K562 (cell line): ENCODE results near the gene MYO1D. TPM values are rescaled to one million over a fixed set of nuclear protein-coding genes. Genes with fewer than 3 reads are reported as not detected.

Experiments used
- BRD9 ChIP-seq: fragments of 450-650 bp; IDR thresholded peaks from 2 replicates; pipeline ENCODE4 v1.6.1; 2018; ENCODE audit warnings: low read depth; ENCODE audit not compliant: partially characterized antibody
- CREB5 ChIP-seq: fragments of 250-450 bp; sonication (Bioruptor Pico); IDR thresholded peaks from 2 replicates; pipeline ENCODE4 v1.5.0; 2020; ENCODE audit warnings: mild to moderate bottlenecking
- ELF1 ChIP-seq: fragments of 200-800 bp; sonication (Bioruptor generic); IDR thresholded peaks from 2 replicates; pipeline ENCODE4 v1.6.1; 2016; ENCODE audit warnings: missing genetic modification characterization, missing compliant biosample characterization
- EWSR1 ChIP-seq: fragments of 450-650 bp; IDR thresholded peaks from 2 replicates; pipeline ENCODE4 v1.6.1; 2018; ENCODE audit warnings: borderline replicate concordance, mild to moderate bottlenecking, low read depth, moderate library complexity; ENCODE audit not compliant: partially characterized antibody
- NR2F6 ChIP-seq: fragments of 450-650 bp; formaldehyde crosslinking; IDR thresholded peaks from 2 replicates; pipeline ENCODE4 v1.4.0; 2020; ENCODE audit warnings: mild to moderate bottlenecking
- PHB ChIP-seq: fragments of 250-450 bp; sonication (Bioruptor Pico); IDR thresholded peaks from 2 replicates; pipeline ENCODE4 v1.5.0; 2021
- POLR2H ChIP-seq: IDR thresholded peaks from 2 replicates; pipeline ENCODE4 v1.6.1; 2016; ENCODE audit warnings: missing genetic modification characterization, low read depth, mild to moderate bottlenecking, control low read depth, missing compliant biosample characterization, moderate library complexity
- SFPQ ChIP-seq: fragments of 200-400 bp; formaldehyde crosslinking; IDR thresholded peaks from 2 replicates; pipeline ENCODE4 v1.6.1; 2017; ENCODE audit warnings: mild to moderate bottlenecking, low read depth, low read length, moderate library complexity
- SRSF7 ChIP-seq: fragments of 200-400 bp; formaldehyde crosslinking; optimal IDR thresholded peaks from 2 replicates; pipeline ENCODE3; 2017; ENCODE audit warnings: mild to moderate bottlenecking, low read depth, low read length
- TRIM24 ChIP-seq, 2 experiments: fragments of 450-650 bp; IDR thresholded peaks; 2 replicates each; pipeline ENCODE4 v1.6.1; 2016
- VEZF1 ChIP-seq: fragments of 200-800 bp; sonication (Bioruptor generic); IDR thresholded peaks from 2 replicates; pipeline ENCODE4 v1.6.1; 2017; ENCODE audit warnings: missing genetic modification characterization, missing compliant biosample characterization
- ZFP36 ChIP-seq: fragments of 150-350 bp; IDR thresholded peaks from 2 replicates; pipeline ENCODE4 v1.6.1; 2018; ENCODE audit warnings: low read length, low read depth; ENCODE audit not compliant: partially characterized antibody
- ZFX ChIP-seq: sonication (generic); formaldehyde crosslinking; IDR thresholded peaks from 2 replicates; pipeline ENCODE4 v1.8.0; 2022; ENCODE audit warnings: mild to moderate bottlenecking, missing genetic modification reagents, moderate library complexity
- ZNF212 ChIP-seq: fragments of 450-650 bp; formaldehyde crosslinking; IDR thresholded peaks from 2 replicates; pipeline ENCODE4 v1.4.0; 2020; ENCODE audit warnings: mild to moderate bottlenecking
- ZNF512 ChIP-seq: IDR thresholded peaks from 2 replicates; pipeline ENCODE4 v1.6.1; 2016; ENCODE audit warnings: missing genetic modification characterization, missing compliant biosample characterization
- ZNF57 ChIP-seq: fragments of 450-650 bp; formaldehyde crosslinking; IDR thresholded peaks from 2 replicates; pipeline ENCODE4 v1.4.0; 2020; ENCODE audit warnings: mild to moderate bottlenecking, moderate library complexity
- ZNF644 ChIP-seq: fragments of 200-800 bp; sonication (Bioruptor generic); IDR thresholded peaks from 2 replicates; pipeline ENCODE4 v1.6.1; 2016; ENCODE audit warnings: low read depth, missing genetic modification characterization, missing compliant biosample characterization
- polyA plus RNA-seq, 8 experiments: library from polyadenylated mRNA; depleted of rRNA in 4 of 8; stranded (reverse) in 5 of 8; unstranded in 3 of 8; fragments of >200 nt; fragmentation: Nextera tagmentation in 2 of 8; fragmentation: Illumina TruSeq in 1 of 8; extraction: Ambion mirVana in 2 of 8; extraction: Trizol in 1 of 8; gene quantifications; 2 replicates each; pipeline versions ENCODE4 v1.2.1 to v1.2.3, GENCODE V29; 2011 to 2014; ENCODE audit warnings: inconsistent platforms in 1 of 8, missing spikeins in 1 of 8
- total RNA-seq, 7 experiments: library from RNA; depleted of rRNA in 6 of 7; stranded (reverse); fragments of >200 nt in 6 of 7; fragmentation: Illumina TruSeq in 2 of 7; extraction: Trizol in 2 of 7; gene quantifications; 2 replicates each; pipeline versions ENCODE4 v1.2.1 to v1.2.3, GENCODE V29; 2011 to 2021; ENCODE audit warnings: low replicate concordance in 1 of 7

The MYO1D gene
- total and polyA plus RNA-seq, 9 of the 15 experiments (the other 6 are each of a cell fraction or from before 2014, with no cell fraction given): 2.1 to 71.2 (median 45.4) TPM

GRCh38 chr17:32912218-32912897 is 35.4 kb upstream of the MYO1D start (continued):
- TF ChIP-seq ZFP36 (no peak), SRSF7 (no peak), ZNF212 (no peak), ELF1 (tag) (0 out of 2 replicates have a peak, but pooled peaks have one; percentile 72), TRIM24 (IDR thresholded peaks at IDR 0.05) (no peak), EWSR1 (no peak), POLR2H (tag) (no peak), ZFX (CRISPR knock-in tag) (no peak), CREB5 (CRISPR knock-in tag) (no peak), ZNF512 (tag) (no peak), ZNF57 (CRISPR knock-in tag) (no peak), PHB (CRISPR knock-in tag) (no peak), VEZF1 (CRISPR knock-in tag) (peak; percentile 45), ZNF644 (peak; percentile 59; the same call in 1 of the 2 replicates), SFPQ (no peak), BRD9 (peak; percentile 86), NR2F6 (CRISPR knock-in tag) (no peak)
- TF ChIP-seq, all 486 proteins: peak for 83
